Ovary (tissue), 9 donors: ENCODE data around the gene P2RY14. TPM values are rescaled to one million over a fixed set of nuclear protein-coding genes. Genes with fewer than 3 reads are reported as not detected.

Source experiments
- DNase-seq, 5 donors: peaks; one replicate each; pipeline ENCODE4 v3.0.0-alpha.2; 2019 to 2020
- H3K27ac ChIP-seq, 2 donors: fragments of 200-600 bp; one replicate each; pipeline versions ENCODE4 v1.5.1 to v1.8.0; 2019 to 2022
- H3K27me3 ChIP-seq: fragments of 200-600 bp; one replicate; pipeline ENCODE4 v1.8.0; 2022
- H3K36me3 ChIP-seq: fragments of 200-600 bp; sonication (generic); one replicate; pipeline ENCODE4 v1.5.1; 2019
- H3K4me1 ChIP-seq: one replicate; pipeline ENCODE4 v1.8.1; 2013; ENCODE audit warnings: mild to moderate bottlenecking, moderate library complexity; ENCODE audit not compliant: insufficient read depth
- H3K4me3 ChIP-seq: fragments of 200-600 bp; sonication (generic); one replicate; pipeline ENCODE4 v1.5.1; 2017
- H3K9me3 ChIP-seq, 2 donors: fragments of 200-600 bp in 1 of 2; sonication (generic) in 1 of 2; one replicate each; pipeline versions ENCODE4 v1.5.1 to v1.8.1; 2013 to 2019; ENCODE audit warnings: mild to moderate bottlenecking in 1 of 2, moderate library complexity in 1 of 2
- CTCF ChIP-seq, 3 donors: fragments of 450-650 bp in 2 of 3; fragments of 200-600 bp in 1 of 3; IDR thresholded peaks; one replicate each; pipeline versions ENCODE4 v1.5.1 to v1.8.0; 2016 to 2022; ENCODE audit warnings: antibody characterized with exemption in 3 of 3, mild to moderate bottlenecking in 1 of 3
- EP300 ChIP-seq: sonication (generic); formaldehyde crosslinking; IDR thresholded peaks from one replicate; pipeline ENCODE4 v1.6.1; 2017; ENCODE audit warnings: antibody characterized with exemption
- POLR2A ChIP-seq: fragments of 450-650 bp; IDR thresholded peaks from one replicate; pipeline ENCODE4 v1.6.1; 2017; ENCODE audit warnings: antibody characterized with exemption, mild to moderate bottlenecking, moderate library complexity
- WGBS, 3 donors: extraction: QIAGEN DNeasy Blood & Tissue Kit in 1 of 3; methylation state at CpG; one replicate each; pipeline versions ENCODE4 v1.1.5 to v1.1.7; 2013 to 2017; 5-methylcytosine and 5-hydroxymethylcytosine counted together
- intact Hi-C, 4 donors: fragments of 100-400 bp; cut with DNase I; formaldehyde crosslinking; loops; one replicate each; pipeline versions ENCODE4 v1.11.0 to v1.15.1; 2022 to 2023
- polyA plus RNA-seq, 2 donors: library from polyadenylated mRNA; stranded (reverse); fragments of 200-250 nt in 1 of 2; fragments of 350-450 nt in 1 of 2; fragmentation: Illumina TruSeq in 1 of 2; extraction: RNeasy Lipid Tissue Mini Kit (QIAGEN cat#74804) in 1 of 2; gene quantifications; one replicate each; pipeline ENCODE4 v1.2.3, GENCODE V29; 2013 to 2014
- small RNA-seq: library from RNA; depleted of rRNA; stranded (forward); fragments of <200 nt; gene quantifications from one replicate; pipeline ENCODE3, GENCODE V24; 2016
- total RNA-seq, 7 donors: library from RNA; depleted of rRNA in 2 of 7; stranded (reverse); fragments of >200 nt in 2 of 7; fragmentation: NEBNext Ultra II Directional in 3 of 7; extraction: Animal tissue kit (Norgen Biotek cat#: 25700) in 3 of 7; gene quantifications; one replicate each; pipeline versions ENCODE4 v1.1.0 to v1.2.4, GENCODE V29; 2016 to 2023
- donor health status: DM: no; HTN: no; CAD: no; lungs with moderate emphysema.
- donor health status: DM: no; HTN: no; CAD: no.
- donor health status: Bipolar disorder and iron deficiency.
- donor health status: DM: yes; HTN: yes; CAD: no.
- donor health status: DM: no; HTN: no; CAD: no.
- donor health status: DM: yes; HTN: yes; CAD: no.

Gene P2RY14
- total and polyA plus RNA-seq, 9 donors = 0.28 to 2.8 (median 0.70) TPM; not detected in 1

- Histone ChIP-seq H3K4me1 (no peaks in the 10 kb centered on the region), H3K27me3 (no peaks in the 10 kb centered on the region), H3K9me3 (no peaks in the 10 kb centered on the region), H3K36me3 (no peaks in the 10 kb centered on the region), H3K27ac (no peak overlapping the region), H3K4me3 (no peak overlapping the region)
- DNase-seq = no peak
- TF ChIP-seq POLR2A = no peak
- no peak for TF ChIP-seq EP300
- no peak for TF ChIP-seq CTCF (IDR thresholded peaks at IDR 0.05)
- 94 to 95% (median 95%) methylated on average over 9 of the region's 9 CpGs for WGBS, 3 donors
- intact Hi-C loops = no loop called here
Observed at GRCh38 chr3:151169262-151169947, 108.9 kb downstream of the P2RY14 start.

- no peak for TF ChIP-seq EP300
- TF ChIP-seq CTCF (IDR thresholded peaks at IDR 0.05) = peak in 2 of 3 donors; percentile 14 to 17
- TF ChIP-seq POLR2A = no peak
- Histone ChIP-seq H3K36me3 (no peaks in the 10 kb centered on the region), H3K9me3 (no peaks in the 10 kb centered on the region), H3K4me1 (no peaks in the 10 kb centered on the region), H3K4me3 (no peak overlapping the region), H3K27ac (no peak overlapping the region), H3K27me3 (no peaks in the 10 kb centered on the region)
- intact Hi-C loops = no loop called here
- DNase-seq = peak; percentile 33 to 72 (median 58)
- WGBS, 3 donors = 23 to 29% (median 26%) methylated on average over 7 of the region's 7 CpGs
Observed at GRCh38 chr3:151168269-151169094, 109.9 kb downstream of the P2RY14 start.

- Histone ChIP-seq H3K27ac (no peak overlapping the region), H3K9me3 (no peaks in the 10 kb centered on the region), H3K4me1 (no peaks in the 10 kb centered on the region), H3K27me3 (no peaks in the 10 kb centered on the region), H3K36me3 (no peaks in the 10 kb centered on the region), H3K4me3 (no peak overlapping the region)
- DNase-seq = no peak
- TF ChIP-seq POLR2A (no peak), EP300 (no peak), CTCF (IDR thresholded peaks at IDR 0.05) (no peak)
- intact Hi-C loops = no loop called here
- 88 to 91% (median 91%) methylated on average over 3 of the region's 3 CpGs for WGBS, 3 donors
Observed at GRCh38 chr3:151166161-151166560, 112.2 kb downstream of the P2RY14 start.

- Histone ChIP-seq H3K27me3 (no peaks in the 10 kb centered on the region), H3K4me1 (no peaks in the 10 kb centered on the region), H3K9me3 (no peaks in the 10 kb centered on the region), H3K27ac (no peak overlapping the region), H3K36me3 (no peaks in the 10 kb centered on the region), H3K4me3 (no peak overlapping the region)
- intact Hi-C loops = no loop called here
- 63 to 67% (median 63%) methylated on average over 7 of the region's 7 CpGs for WGBS, 3 donors
- TF ChIP-seq CTCF (IDR thresholded peaks at IDR 0.05) = no peak
- no peak for TF ChIP-seq POLR2A
- TF ChIP-seq EP300 = no peak
- DNase-seq = no peak
Observed at GRCh38 chr3:151165226-151165625, 113.1 kb downstream of the P2RY14 start.

Small RNA genes lying within 50 kb of the gene (small RNA-seq; reads per million reads assigned to genes)
- gene RNA5SP145 = 21.9 reads per million, percentile 87 among the genes with 10 or more reads in this experiment

Other genes with a start within 250 kb of the P2RY14 start
- gene MED12L, start 192.9 kb downstream of the P2RY14 start, total RNA-seq = 1 to 10 TPM in 3 of 7 donors, under 1 TPM in 4; 0.65 to 2.4 (median 0.78) TPM
- under 1 TPM; 0.15 to 0.20 TPM for gene MED12L, start 192.9 kb downstream of the P2RY14 start, polyA plus RNA-seq
- gene GPR171, start 75.3 kb downstream of the P2RY14 start, total RNA-seq = 1 to 10 TPM in 1 of 7 donors, under 1 TPM in 3, not detected in 3; 0.46 to 1.4 (median 0.85) TPM
- gene GPR171, start 75.3 kb downstream of the P2RY14 start, polyA plus RNA-seq = 1 to 10 TPM in 1 of 2 donors, under 1 TPM in 1; 0.21 to 2.6 TPM
- gene GPR87, start 38.3 kb upstream of the P2RY14 start, total RNA-seq = under 1 TPM in 1 of 7 donors, not detected in 6; 0.23 TPM
- not detected for gene GPR87, start 38.3 kb upstream of the P2RY14 start, polyA plus RNA-seq
- 1 to 10 TPM in 1 of 7 donors, under 1 TPM in 6; 0.27 to 1.6 (median 0.56) TPM for gene P2RY13, start 51.0 kb upstream of the P2RY14 start, total RNA-seq
- gene P2RY13, start 51.0 kb upstream of the P2RY14 start, polyA plus RNA-seq = 1 to 10 TPM in 1 of 2 donors, under 1 TPM in 1; 0.31 to 5.8 TPM
- gene P2RY12, start 106.2 kb upstream of the P2RY14 start, total RNA-seq = 1 to 10 TPM in 3 of 7 donors, under 1 TPM in 4; 0.22 to 1.7 (median 0.69) TPM
- 1 to 10 TPM in 1 of 2 donors, under 1 TPM in 1; 0.19 to 1.3 TPM for gene P2RY12, start 106.2 kb upstream of the P2RY14 start, polyA plus RNA-seq
- 10 to 100 TPM; 12.1 to 59.5 (median 36.7) TPM for gene IGSF10, start 182.5 kb upstream of the P2RY14 start, total RNA-seq
- gene IGSF10, start 182.5 kb upstream of the P2RY14 start, polyA plus RNA-seq = 10 to 100 TPM; 25.4 to 27.4 TPM